WTC11 (cell line): Measurements from ENCODE around the gene TCF7.

Source experiments
- ATF1 ChIP-seq: sonication (generic); formaldehyde crosslinking; IDR thresholded peaks from 2 replicates; pipeline ENCODE4 v1.8.1; 2023; ENCODE audit warnings: mild to moderate bottlenecking, moderate library complexity, missing genetic modification reagents
- FOXK1 ChIP-seq: sonication (generic); formaldehyde crosslinking; IDR thresholded peaks from 2 replicates; pipeline ENCODE4 v1.8.0; 2022; ENCODE audit warnings: mild to moderate bottlenecking, moderate library complexity, missing genetic modification reagents
- FOXP1 ChIP-seq: sonication (generic); formaldehyde crosslinking; IDR thresholded peaks from 2 replicates; pipeline ENCODE4 v1.8.0; 2022; ENCODE audit warnings: missing genetic modification reagents, mild to moderate bottlenecking, moderate library complexity, borderline replicate concordance
- JUN ChIP-seq: sonication (generic); formaldehyde crosslinking; IDR thresholded peaks from 2 replicates; pipeline ENCODE4 v1.8.0; 2023; ENCODE audit warnings: mild to moderate bottlenecking, missing genetic modification reagents
- TF ChIP-seq, protein P1 (sequence below): fragments of 200-600 bp; IDR thresholded peaks from 2 replicates; pipeline ENCODE4 v1.8.0; 2022; ENCODE audit warnings: antibody characterized with exemption
- TF ChIP-seq, protein P2 (sequence below): sonication (generic); formaldehyde crosslinking; IDR thresholded peaks from 2 replicates; pipeline ENCODE4 v1.8.0; 2022; ENCODE audit warnings: mild to moderate bottlenecking, missing genetic modification reagents
- TF ChIP-seq, protein P3 (sequence below): sonication (generic); formaldehyde crosslinking; IDR thresholded peaks from 2 replicates; pipeline ENCODE4 v1.8.0; 2022; ENCODE audit warnings: mild to moderate bottlenecking, missing genetic modification reagents

DNA sequence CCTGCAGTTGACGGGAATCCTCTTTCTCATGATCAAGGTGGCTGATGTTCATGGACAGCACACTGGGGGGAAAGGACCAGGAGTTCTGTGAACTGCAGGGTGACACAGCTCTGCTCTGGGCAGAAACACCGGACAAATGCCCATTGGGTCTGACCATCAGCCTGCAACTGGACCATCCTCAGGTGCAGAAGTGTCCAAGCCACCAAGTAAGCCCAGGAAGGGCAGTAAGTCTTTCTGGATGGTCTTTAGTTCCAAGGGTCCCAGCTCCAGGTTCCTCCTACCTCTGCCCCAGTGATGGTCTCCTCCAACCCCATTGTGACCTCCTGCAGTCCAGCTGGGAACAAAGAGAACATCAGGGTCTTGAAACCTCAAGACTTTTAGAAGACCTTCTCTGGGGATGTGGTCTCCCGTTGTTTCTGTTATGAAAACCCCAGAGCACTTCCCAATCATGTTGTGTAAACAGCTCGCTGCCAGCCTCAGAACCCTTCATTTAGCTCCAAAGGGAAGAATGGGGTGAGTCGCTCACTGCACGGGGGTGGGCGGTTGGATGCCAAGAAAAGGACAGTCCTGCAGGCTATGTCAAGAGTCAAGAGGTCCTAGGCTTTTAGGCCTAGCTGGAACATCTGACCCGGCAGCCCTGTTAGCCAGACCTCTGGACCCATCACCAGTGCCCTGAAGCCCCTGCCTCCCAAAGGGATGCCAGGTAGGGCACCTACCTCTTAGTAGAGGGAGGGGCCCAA lies 41.8 kb upstream of the TCF7 start:
- TF ChIP-seq FOXP1 (CRISPR knock-in tag) = no peak
- TF ChIP-seq, protein P1, sequence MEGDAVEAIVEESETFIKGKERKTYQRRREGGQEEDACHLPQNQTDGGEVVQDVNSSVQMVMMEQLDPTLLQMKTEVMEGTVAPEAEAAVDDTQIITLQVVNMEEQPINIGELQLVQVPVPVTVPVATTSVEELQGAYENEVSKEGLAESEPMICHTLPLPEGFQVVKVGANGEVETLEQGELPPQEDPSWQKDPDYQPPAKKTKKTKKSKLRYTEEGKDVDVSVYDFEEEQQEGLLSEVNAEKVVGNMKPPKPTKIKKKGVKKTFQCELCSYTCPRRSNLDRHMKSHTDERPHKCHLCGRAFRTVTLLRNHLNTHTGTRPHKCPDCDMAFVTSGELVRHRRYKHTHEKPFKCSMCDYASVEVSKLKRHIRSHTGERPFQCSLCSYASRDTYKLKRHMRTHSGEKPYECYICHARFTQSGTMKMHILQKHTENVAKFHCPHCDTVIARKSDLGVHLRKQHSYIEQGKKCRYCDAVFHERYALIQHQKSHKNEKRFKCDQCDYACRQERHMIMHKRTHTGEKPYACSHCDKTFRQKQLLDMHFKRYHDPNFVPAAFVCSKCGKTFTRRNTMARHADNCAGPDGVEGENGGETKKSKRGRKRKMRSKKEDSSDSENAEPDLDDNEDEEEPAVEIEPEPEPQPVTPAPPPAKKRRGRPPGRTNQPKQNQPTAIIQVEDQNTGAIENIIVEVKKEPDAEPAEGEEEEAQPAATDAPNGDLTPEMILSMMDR = no peak
- TF ChIP-seq JUN (CRISPR knock-in tag) = no peak
- TF ChIP-seq FOXK1 (CRISPR knock-in tag) = no peak
- TF ChIP-seq, protein P2, sequence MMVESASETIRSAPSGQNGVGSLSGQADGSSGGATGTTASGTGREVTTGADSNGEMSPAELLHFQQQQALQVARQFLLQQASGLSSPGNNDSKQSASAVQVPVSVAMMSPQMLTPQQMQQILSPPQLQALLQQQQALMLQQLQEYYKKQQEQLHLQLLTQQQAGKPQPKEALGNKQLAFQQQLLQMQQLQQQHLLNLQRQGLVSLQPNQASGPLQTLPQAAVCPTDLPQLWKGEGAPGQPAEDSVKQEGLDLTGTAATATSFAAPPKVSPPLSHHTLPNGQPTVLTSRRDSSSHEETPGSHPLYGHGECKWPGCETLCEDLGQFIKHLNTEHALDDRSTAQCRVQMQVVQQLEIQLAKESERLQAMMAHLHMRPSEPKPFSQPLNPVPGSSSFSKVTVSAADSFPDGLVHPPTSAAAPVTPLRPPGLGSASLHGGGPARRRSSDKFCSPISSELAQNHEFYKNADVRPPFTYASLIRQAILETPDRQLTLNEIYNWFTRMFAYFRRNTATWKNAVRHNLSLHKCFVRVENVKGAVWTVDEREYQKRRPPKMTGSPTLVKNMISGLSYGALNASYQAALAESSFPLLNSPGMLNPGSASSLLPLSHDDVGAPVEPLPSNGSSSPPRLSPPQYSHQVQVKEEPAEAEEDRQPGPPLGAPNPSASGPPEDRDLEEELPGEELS (CRISPR knock-in tag) = no peak
- no peak for TF ChIP-seq ATF1 (CRISPR knock-in tag)
- TF ChIP-seq, protein P3, sequence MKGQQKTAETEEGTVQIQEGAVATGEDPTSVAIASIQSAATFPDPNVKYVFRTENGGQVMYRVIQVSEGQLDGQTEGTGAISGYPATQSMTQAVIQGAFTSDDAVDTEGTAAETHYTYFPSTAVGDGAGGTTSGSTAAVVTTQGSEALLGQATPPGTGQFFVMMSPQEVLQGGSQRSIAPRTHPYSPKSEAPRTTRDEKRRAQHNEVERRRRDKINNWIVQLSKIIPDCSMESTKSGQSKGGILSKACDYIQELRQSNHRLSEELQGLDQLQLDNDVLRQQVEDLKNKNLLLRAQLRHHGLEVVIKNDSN (CRISPR knock-in tag) = no peak
